Naive thymus-derived CD4-positive, alpha-beta T cell (primary cell): ENCODE results near the gene GYG1. TPM values are rescaled to one million over a fixed set of nuclear protein-coding genes. Genes with fewer than 3 reads are reported as not detected.

Experiments used
- ATAC-seq: fragments of 150-1000 bp; cut with Tn5 transposase; 2 replicates; pipeline ENCODE4 v1.10.0; 2021; ENCODE audit warnings: mild to moderate bottlenecking, moderate library complexity
- CTCF ChIA-PET: fragments of 350-600 bp; sonication (Branson Sonifier 250); formaldehyde crosslinking; loops from one replicate; lab custom pipeline; 2021; ENCODE audit warnings: antibody characterized with exemption; lab: Charles Lee
- POLR2A ChIA-PET: fragments of 350-600 bp; sonication (Branson Sonifier 250); formaldehyde crosslinking; loops from one replicate; lab custom pipeline; 2021; ENCODE audit warnings: antibody characterized with exemption, inconsistent platforms; lab: Charles Lee
- DNase-seq, 9 donors: peaks; one replicate each; pipeline versions ENCODE4 v3.0.0 to v3.0.0-alpha.2; 2020 to 2022; ENCODE audit warnings: mixed read lengths in 1 of 9
- H3K27ac ChIP-seq: one replicate; pipeline ENCODE4 v1.7.0; 2013; ENCODE audit warnings: mild to moderate bottlenecking, low read depth, low read length, moderate library complexity
- H3K27me3 ChIP-seq, 2 donors: one replicate each; pipeline ENCODE4 v1.7.0; 2013; ENCODE audit warnings: low read length in 2 of 2, mild to moderate bottlenecking in 2 of 2, moderate library complexity in 2 of 2; ENCODE audit not compliant: control insufficient read depth in 2 of 2, insufficient read depth in 2 of 2
- H3K36me3 ChIP-seq, 3 experiments: 1 replicate in 2 of 3; 2 replicates in 1 of 3; pipeline ENCODE4 v1.7.0; 2013; ENCODE audit warnings: low read length in 3 of 3, mild to moderate bottlenecking in 3 of 3, moderate library complexity in 1 of 3; ENCODE audit not compliant: insufficient read depth in 3 of 3, control insufficient read depth in 2 of 3
- H3K4me1 ChIP-seq, 2 donors: one replicate each; pipeline ENCODE4 v1.7.0; 2013; ENCODE audit warnings: low read length in 2 of 2, mild to moderate bottlenecking in 2 of 2, moderate library complexity in 1 of 2; ENCODE audit not compliant: control insufficient read depth in 2 of 2, insufficient read depth in 2 of 2
- H3K4me3 ChIP-seq: 2 replicates; pipeline ENCODE4 v1.7.0; 2013; ENCODE audit warnings: mild to moderate bottlenecking, low read length
- H3K9me3 ChIP-seq, 3 experiments: 1 replicate in 2 of 3; 2 replicates in 1 of 3; pipeline ENCODE4 v1.7.0; 2013; ENCODE audit warnings: low read length in 3 of 3; ENCODE audit not compliant: control insufficient read depth in 2 of 3
- H3K27ac Mint-ChIP-seq, 9 donors: one replicate each; pipeline ENCODE4 v1.8.0; 2020 to 2022; ENCODE audit warnings: mixed read lengths in 9 of 9, mild to moderate bottlenecking in 8 of 9, moderate library complexity in 5 of 9, inconsistent platforms in 2 of 9
- H3K27me3 Mint-ChIP-seq, 5 donors: one replicate each; pipeline ENCODE4 v1.8.0; 2021 to 2022; ENCODE audit warnings: mixed read lengths in 5 of 5, mild to moderate bottlenecking in 1 of 5
- H3K36me3 Mint-ChIP-seq, 5 donors: one replicate each; pipeline ENCODE4 v1.8.0; 2020 to 2022; ENCODE audit warnings: mixed read lengths in 5 of 5, mild to moderate bottlenecking in 3 of 5, inconsistent platforms in 1 of 5
- H3K4me1 Mint-ChIP-seq, 7 donors: one replicate each; pipeline ENCODE4 v1.8.0; 2020 to 2022; ENCODE audit warnings: mixed read lengths in 7 of 7, mild to moderate bottlenecking in 3 of 7, inconsistent platforms in 1 of 7
- H3K4me3 Mint-ChIP-seq, 10 donors: one replicate each; pipeline ENCODE4 v1.8.0; 2020 to 2022; ENCODE audit warnings: mild to moderate bottlenecking in 10 of 10, mixed read lengths in 10 of 10, moderate library complexity in 6 of 10, inconsistent platforms in 2 of 10
- H3K9me3 Mint-ChIP-seq, 11 donors: one replicate each; pipeline ENCODE4 v1.8.0; 2020 to 2022; ENCODE audit warnings: mixed read lengths in 11 of 11, mild to moderate bottlenecking in 4 of 11, inconsistent platforms in 1 of 11, moderate library complexity in 1 of 11
- intact Hi-C, 2 donors: fragments of 100-400 bp; cut with micrococcal nuclease; formaldehyde crosslinking; loops; one replicate each; pipeline ENCODE4 v1.15.1; 2023
- polyA plus RNA-seq, 2 donors: library from polyadenylated mRNA; unstranded; fragments of 300-500 nt; fragmentation: Illumina TruSeq; gene quantifications; one replicate each; pipeline ENCODE4 v1.2.3, GENCODE V29; 2021
- total RNA-seq, 6 experiments: library from RNA in 5 of 6; stranded (reverse) in 5 of 6; gene quantifications; 1 replicate in 5 of 6; 2 replicates in 1 of 6; pipeline ENCODE4 v1.2.3 and lab custom pipeline; 2021 to 2026

The GYG1 gene
- total and polyA plus RNA-seq, 7 experiments from 2014 or later, result 15.5 to 39.3 (median 28.0) TPM

DNA sequence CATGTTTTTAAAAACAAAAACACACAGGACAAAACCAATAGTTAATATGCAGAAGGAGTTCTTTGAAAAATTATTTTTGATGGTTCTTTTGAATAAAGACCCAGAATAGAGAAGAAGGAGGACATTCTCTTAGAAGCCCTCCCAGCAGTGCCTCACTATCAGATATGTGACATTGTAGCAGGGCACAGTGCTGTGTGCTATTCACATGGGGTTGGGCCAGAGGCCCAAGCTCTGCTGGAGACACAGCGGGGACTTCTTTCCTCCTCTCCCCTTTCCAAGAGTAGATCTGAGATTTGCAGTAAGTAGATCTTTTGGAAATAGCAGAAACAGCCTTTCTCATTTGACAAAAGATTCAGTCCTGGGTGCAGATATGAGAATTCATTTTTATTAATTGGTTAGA, 6.3 kb downstream of the GYG1 start:
- peaks cover 9 to 61% (median 36%) of the 10 kb centered on the region in 7 donors for H3K4me1 Mint-ChIP-seq

GRCh38 chr3:148998297-148998696, 7.0 kb downstream of the GYG1 start:
- ATAC-seq, result no peak
- H3K36me3 ChIP-seq, result peaks cover 0 to 6% (median 0%) of the 10 kb centered on the region in 3 experiments
- Mint-ChIP-seq H3K4me3 (peak overlapping the region in 1 of 10 donors; percentile 35), H3K4me1 (peaks cover 9 to 55% (median 29%) of the 10 kb centered on the region in 7 donors), H3K36me3 (peaks cover 4 to 45% (median 31%) of the 10 kb centered on the region in 5 donors), H3K27me3 (no peaks in the 10 kb centered on the region), H3K9me3 (no peaks in the 10 kb centered on the region), H3K27ac (peak overlapping the region in 8 of 9 donors; percentile 8 to 86 (median 65))
- H3K27me3 ChIP-seq, result no peaks in the 10 kb centered on the region
- ChIA-PET POLR2A (no interaction called here), CTCF (interaction anchor here (0.6 kb wide), 1 partner anchor 43 kb away, joined by 3 read pairs; no protein-coding TSS in a partner anchor)
- H3K9me3 ChIP-seq, result no peaks in the 10 kb centered on the region
- DNase-seq, result no peak
- no peak overlapping the region for H3K4me3 ChIP-seq
- intact Hi-C loops, result loop anchor here in 1 of 2 donors (10.0 kb wide), 1 partner anchor 1767 kb away; the partner anchor contains the start of gene SIAH2
- no peak overlapping the region for H3K27ac ChIP-seq
- H3K4me1 ChIP-seq, result peaks cover 0 to 19% of the 10 kb centered on the region in 2 donors

More for the DNA sequence above, 6.3 kb downstream of the GYG1 start:
- Histone ChIP-seq H3K27ac (no peak overlapping the region), H3K36me3 (peaks cover 0 to 6% (median 0%) of the 10 kb centered on the region in 3 experiments), H3K4me1 (peaks cover 3 to 24% of the 10 kb centered on the region in 2 donors), H3K27me3 (no peaks in the 10 kb centered on the region), H3K9me3 (no peaks in the 10 kb centered on the region), H3K4me3 (no peak overlapping the region)
- peak overlapping the region in 4 of 9 donors; percentile 29 to 82 (median 64) for H3K27ac Mint-ChIP-seq
- no peaks in the 10 kb centered on the region for H3K9me3 Mint-ChIP-seq
- no peak overlapping the region for H3K4me3 Mint-ChIP-seq
- H3K36me3 Mint-ChIP-seq, result peaks cover 4 to 47% (median 31%) of the 10 kb centered on the region in 5 donors
- CTCF ChIA-PET, result no interaction called here
- POLR2A ChIA-PET, result no interaction called here
- intact Hi-C loops, result loop anchor here in 1 of 2 donors (10.0 kb wide), 1 partner anchor 1767 kb away; the partner anchor contains the start of gene SIAH2
- no peak for DNase-seq
- H3K27me3 Mint-ChIP-seq, result no peaks in the 10 kb centered on the region
- ATAC-seq, result no peak

- Mint-ChIP-seq H3K9me3 (no peaks in the 10 kb centered on the region), H3K27ac (peak overlapping the region; percentile 52 to 86 (median 66)), H3K27me3 (no peaks in the 10 kb centered on the region), H3K4me3 (peak overlapping the region in 8 of 10 donors; percentile 8 to 57 (median 36)), H3K36me3 (peaks cover 4 to 43% (median 31%) of the 10 kb centered on the region in 5 donors), H3K4me1 (peaks cover 9 to 54% (median 23%) of the 10 kb centered on the region in 7 donors)
- Histone ChIP-seq H3K27ac (no peak overlapping the region), H3K9me3 (no peaks in the 10 kb centered on the region), H3K4me1 (peaks cover 0 to 23% of the 10 kb centered on the region in 2 donors), H3K27me3 (no peaks in the 10 kb centered on the region), H3K36me3 (peaks cover 0 to 6% (median 0%) of the 10 kb centered on the region in 3 experiments), H3K4me3 (peak overlapping the region; percentile 10)
- POLR2A ChIA-PET, result no interaction called here
- peak; percentile 50 for ATAC-seq
- intact Hi-C loops, result loop anchor here (1.0 to 10.0 kb wide), 2 partner anchors 8 to 1766 kb away; partner anchors contain the start of genes GYG1 (in 1 of the 2) and SIAH2 (in 1 of the 2)
- CTCF ChIA-PET, result interaction anchor here (0.6 kb wide), 2 partner anchors 43 to 274 kb away, joined by 3 to 4 read pairs; no protein-coding TSS in a partner anchor
- peak in 1 of 9 donors; percentile 15 for DNase-seq
Measured at GRCh38 chr3:148998715-148999423, 7.5 kb downstream of the GYG1 start.

GRCh38 chr3:148999806-149000205, 8.5 kb downstream of the GYG1 start:
- ChIA-PET POLR2A (no interaction called here), CTCF (no interaction called here)
- intact Hi-C loops, result loop anchor here (1.0 to 10.0 kb wide), 2 partner anchors 9 to 1765 kb away; partner anchors contain the start of genes GYG1 (in 1 of the 2) and SIAH2 (in 1 of the 2)
- peaks cover 9 to 58% (median 23%) of the 10 kb centered on the region in 7 donors for H3K4me1 Mint-ChIP-seq
- peak overlapping the region in 1 of 10 donors; percentile 15 for H3K4me3 Mint-ChIP-seq
- Histone ChIP-seq H3K27me3 (no peaks in the 10 kb centered on the region), H3K4me3 (no peak overlapping the region), H3K27ac (no peak overlapping the region), H3K36me3 (peaks cover 0 to 6% (median 0%) of the 10 kb centered on the region in 3 experiments), H3K9me3 (no peaks in the 10 kb centered on the region), H3K4me1 (peaks cover 0 to 33% of the 10 kb centered on the region in 2 donors)
- ATAC-seq (no peak), DNase-seq (no peak)
- H3K27ac Mint-ChIP-seq, result peak overlapping the region in 1 of 9 donors; percentile 7
- H3K27me3 Mint-ChIP-seq, result no peaks in the 10 kb centered on the region
- H3K9me3 Mint-ChIP-seq, result no peaks in the 10 kb centered on the region
- peaks cover 4 to 43% (median 35%) of the 10 kb centered on the region in 5 donors for H3K36me3 Mint-ChIP-seq

- POLR2A ChIA-PET, result interaction anchor here (1.4 kb wide), 1 partner anchor 9 kb away, joined by 3 read pairs; the partner anchor contains the start of gene GYG1
- H3K36me3 ChIP-seq, result peaks cover 0 to 6% (median 0%) of the 10 kb centered on the region in 3 experiments
- Mint-ChIP-seq H3K36me3 (peaks cover 4 to 40% (median 33%) of the 10 kb centered on the region in 5 donors), H3K4me1 (peaks cover 9 to 58% (median 23%) of the 10 kb centered on the region in 7 donors), H3K27me3 (no peaks in the 10 kb centered on the region), H3K9me3 (no peaks in the 10 kb centered on the region), H3K27ac (peak overlapping the region in 2 of 9 donors; percentile 7 to 34), H3K4me3 (no peak overlapping the region)
- no peaks in the 10 kb centered on the region for H3K27me3 ChIP-seq
- H3K4me3 ChIP-seq, result no peak overlapping the region
- H3K9me3 ChIP-seq, result no peaks in the 10 kb centered on the region
- no peak overlapping the region for H3K27ac ChIP-seq
- ATAC-seq, result no peak
- CTCF ChIA-PET, result no interaction called here
- intact Hi-C loops, result no loop called here
- no peak for DNase-seq
- H3K4me1 ChIP-seq, result peaks cover 0 to 33% of the 10 kb centered on the region in 2 donors
Measured at GRCh38 chr3:149000206-149000745, 8.9 kb downstream of the GYG1 start.

- intact Hi-C loops, result no loop called here
- Mint-ChIP-seq H3K27ac (no peak overlapping the region), H3K4me3 (no peak overlapping the region), H3K27me3 (no peaks in the 10 kb centered on the region), H3K4me1 (peaks cover 9 to 48% (median 20%) of the 10 kb centered on the region in 7 donors), H3K36me3 (peaks cover 4 to 32% (median 25%) of the 10 kb centered on the region in 5 donors), H3K9me3 (no peaks in the 10 kb centered on the region)
- H3K4me1 ChIP-seq, result peaks cover 0 to 33% of the 10 kb centered on the region in 2 donors
- no peaks in the 10 kb centered on the region for H3K27me3 ChIP-seq
- no peak for DNase-seq
- POLR2A ChIA-PET, result interaction anchor here (1.4 kb wide), 1 partner anchor 11 kb away, joined by 3 read pairs; the partner anchor contains the start of gene GYG1
- H3K4me3 ChIP-seq, result no peak overlapping the region
- no peak overlapping the region for H3K27ac ChIP-seq
- H3K36me3 ChIP-seq, result no peaks in the 10 kb centered on the region
- CTCF ChIA-PET, result no interaction called here
- no peak for ATAC-seq
- no peaks in the 10 kb centered on the region for H3K9me3 ChIP-seq
Measured at GRCh38 chr3:149001727-149002126, 10.4 kb downstream of the GYG1 start.
